ENCODE measurements around the gene STAU1.
A peak's percentile ranks its signal among the peaks of the same experiment; 100 is the strongest.
"Not testable (repeated sequence)": the region's sequence is repeated elsewhere in the genome, so short reads cannot be mapped to it uniquely, and the experiment has no call there.

The STAU1 gene

DNA sequence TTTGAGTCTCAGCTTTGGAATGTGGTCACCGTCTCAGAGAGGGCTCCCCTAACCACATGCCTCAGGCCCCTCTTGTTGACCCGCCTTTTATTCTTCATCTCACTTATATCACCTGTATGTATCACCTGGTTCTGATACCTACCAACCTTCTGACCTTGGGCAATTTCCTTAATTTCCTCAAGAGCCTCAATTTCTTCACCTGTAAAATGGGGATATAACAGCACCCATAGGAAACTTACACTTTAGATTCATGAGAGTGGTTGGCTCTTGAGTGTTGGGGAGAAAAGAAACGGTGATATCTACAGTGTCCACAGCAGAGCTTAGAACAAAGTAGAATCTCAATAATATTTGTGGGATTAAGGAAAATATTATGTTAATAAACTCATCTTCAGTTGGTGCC lies 27.1 kb upstream of the STAU1 start:
- H3K4me3 Mint-ChIP-seq: no peak overlapping the region
- H3K4me1 Mint-ChIP-seq: peaks cover 19% of the 10 kb centered on the region

GRCh38 chr20:49214571-49214970 lies 26.4 kb upstream of the STAU1 start:
- no peak overlapping the region for H3K4me3 Mint-ChIP-seq
- H3K4me1 Mint-ChIP-seq: peaks cover 14% of the 10 kb centered on the region
- H3K27ac Mint-ChIP-seq: no peak overlapping the region
- H3K9me3 Mint-ChIP-seq: peaks cover 6% of the 10 kb centered on the region
- H3K36me3 Mint-ChIP-seq: peaks cover 5% of the 10 kb centered on the region
- H3K27me3 Mint-ChIP-seq: no peaks in the 10 kb centered on the region

More for the DNA sequence above, 27.1 kb upstream of the STAU1 start:
- H3K27ac Mint-ChIP-seq: no peak overlapping the region
- peaks cover 4% of the 10 kb centered on the region for H3K9me3 Mint-ChIP-seq
- no peaks in the 10 kb centered on the region for H3K27me3 Mint-ChIP-seq
- peaks cover 2% of the 10 kb centered on the region for H3K36me3 Mint-ChIP-seq

- Mint-ChIP-seq H3K4me3 (no peak overlapping the region), H3K4me1 (no peaks in the 10 kb centered on the region), H3K36me3 (peaks cover 5% of the 10 kb centered on the region), H3K27ac (no peak overlapping the region), H3K9me3 (peaks cover 6% of the 10 kb centered on the region), H3K27me3 (no peaks in the 10 kb centered on the region)
Measured at GRCh38 chr20:49210757-49211110, 22.6 kb upstream of the STAU1 start.

- Mint-ChIP-seq H3K4me1 (no peaks in the 10 kb centered on the region), H3K9me3 (peaks cover 6% of the 10 kb centered on the region), H3K36me3 (peaks cover 5% of the 10 kb centered on the region), H3K27ac (no peak overlapping the region), H3K4me3 (no peak overlapping the region), H3K27me3 (no peaks in the 10 kb centered on the region)
Measured at GRCh38 chr20:49210101-49210756, 22.1 kb upstream of the STAU1 start.

DNA sequence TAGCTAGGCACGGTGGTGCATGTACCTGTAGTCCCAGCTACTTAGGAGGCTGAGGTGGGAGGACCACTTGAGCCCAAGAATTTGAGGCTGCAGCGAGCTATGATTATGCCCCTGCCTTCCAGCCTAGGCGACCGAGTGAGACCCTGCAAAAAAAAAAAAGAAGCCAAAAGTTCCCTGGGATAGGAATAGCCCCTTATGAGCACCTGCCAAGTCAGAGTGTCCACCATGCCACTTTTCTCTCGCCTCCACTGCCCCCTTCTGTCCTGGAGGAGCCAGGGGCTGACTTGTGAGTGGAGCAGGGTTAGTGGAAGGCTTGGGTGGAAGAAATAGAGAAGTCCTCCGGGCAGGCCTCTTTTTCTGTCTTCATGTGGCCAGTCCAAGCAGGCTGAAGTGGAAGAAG lies 18.9 kb upstream of the STAU1 start:
- no peaks in the 10 kb centered on the region for H3K27me3 Mint-ChIP-seq
- H3K36me3 Mint-ChIP-seq: peaks cover 5% of the 10 kb centered on the region
- no peak overlapping the region for H3K27ac Mint-ChIP-seq
- no peak overlapping the region for H3K4me3 Mint-ChIP-seq
- H3K4me1 Mint-ChIP-seq: no peaks in the 10 kb centered on the region
- H3K9me3 Mint-ChIP-seq: peaks cover 6% of the 10 kb centered on the region

- H3K27ac Mint-ChIP-seq: no peak overlapping the region
- H3K4me1 Mint-ChIP-seq: no peaks in the 10 kb centered on the region
- no peaks in the 10 kb centered on the region for H3K36me3 Mint-ChIP-seq
- no peaks in the 10 kb centered on the region for H3K27me3 Mint-ChIP-seq
- H3K9me3 Mint-ChIP-seq: no peaks in the 10 kb centered on the region
- no peak overlapping the region for H3K4me3 Mint-ChIP-seq
Measured at GRCh38 chr20:49203746-49204145, 15.6 kb upstream of the STAU1 start.

DNA sequence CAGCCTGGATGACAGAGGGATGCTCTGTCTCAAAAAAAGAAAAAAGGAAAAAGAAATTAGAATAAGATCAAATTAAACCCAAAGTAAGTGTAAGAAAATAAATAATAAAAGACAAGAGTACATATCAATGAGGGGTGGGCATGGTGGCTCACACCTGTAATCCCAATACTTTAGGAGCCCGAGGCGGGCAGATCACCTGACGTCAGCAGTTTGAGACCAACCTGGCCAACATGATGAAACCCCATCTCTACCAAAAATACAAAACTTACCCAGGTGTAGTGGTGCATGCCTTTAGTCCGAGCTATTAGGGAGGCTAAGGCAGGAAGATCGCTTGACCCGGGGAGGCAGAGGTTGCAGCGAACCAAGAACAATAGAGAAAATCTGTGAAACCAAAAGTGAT lies 14.9 kb upstream of the STAU1 start:
- Mint-ChIP-seq H3K4me3 (no peak overlapping the region), H3K27ac (no peak overlapping the region), H3K9me3 (no peaks in the 10 kb centered on the region), H3K36me3 (no peaks in the 10 kb centered on the region), H3K4me1 (no peaks in the 10 kb centered on the region), H3K27me3 (no peaks in the 10 kb centered on the region)

GRCh38 chr20:49199729-49200293 lies 11.7 kb upstream of the STAU1 start:
- H3K4me1 Mint-ChIP-seq: no peaks in the 10 kb centered on the region
- H3K9me3 Mint-ChIP-seq: no peaks in the 10 kb centered on the region
- no peak overlapping the region for H3K4me3 Mint-ChIP-seq
- no peaks in the 10 kb centered on the region for H3K36me3 Mint-ChIP-seq
- H3K27me3 Mint-ChIP-seq: no peaks in the 10 kb centered on the region
- H3K27ac Mint-ChIP-seq: no peak overlapping the region

GRCh38 chr20:49192944-49193518 lies 4.9 kb upstream of the STAU1 start:
- not testable (repeated sequence) for H3K4me3 Mint-ChIP-seq, H3K27me3 Mint-ChIP-seq, H3K9me3 Mint-ChIP-seq, H3K4me1 Mint-ChIP-seq, H3K36me3 Mint-ChIP-seq, H3K27ac Mint-ChIP-seq

DNA sequence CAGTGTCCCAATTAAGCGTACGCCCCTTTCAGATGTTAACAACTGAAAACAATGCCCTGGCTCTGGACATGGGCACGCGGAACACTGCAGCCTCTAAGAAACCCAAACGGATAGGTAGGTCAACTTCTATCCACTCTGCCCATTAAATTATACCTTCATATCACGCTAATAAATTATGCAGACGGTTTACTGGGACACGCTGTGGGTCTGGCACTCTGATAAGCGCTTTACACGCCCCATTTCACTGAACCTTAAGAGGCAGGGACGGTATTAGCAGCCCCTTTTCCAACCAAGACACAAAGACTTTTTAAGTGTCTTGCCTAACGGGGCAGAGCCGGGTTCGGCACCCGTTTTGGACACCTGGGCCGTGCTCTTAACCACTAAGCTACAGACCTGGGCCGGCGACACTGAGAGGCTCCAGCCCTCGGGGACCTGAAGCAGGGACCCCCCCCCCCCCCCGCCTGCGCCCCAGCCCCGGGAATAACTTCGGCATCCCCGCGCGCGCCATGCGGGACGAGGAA lies 744 bp downstream of the STAU1 start:
- peaks cover 7% of the 10 kb centered on the region for H3K36me3 Mint-ChIP-seq
- H3K4me1 Mint-ChIP-seq: peaks cover 44% of the 10 kb centered on the region
- no peaks in the 10 kb centered on the region for H3K9me3 Mint-ChIP-seq
- peak overlapping the region; percentile 76 for H3K27ac Mint-ChIP-seq
- no peaks in the 10 kb centered on the region for H3K27me3 Mint-ChIP-seq
- peak overlapping the region; percentile 94 for H3K4me3 Mint-ChIP-seq

- Mint-ChIP-seq H3K27me3 (no peaks in the 10 kb centered on the region), H3K4me3 (peak overlapping the region; percentile 94), H3K36me3 (peaks cover 7% of the 10 kb centered on the region), H3K27ac (peak overlapping the region; percentile 76), H3K9me3 (no peaks in the 10 kb centered on the region), H3K4me1 (peaks cover 51% of the 10 kb centered on the region)
Measured at GRCh38 chr20:49186535-49187329, 1.4 kb downstream of the STAU1 start.

- H3K9me3 Mint-ChIP-seq: no peaks in the 10 kb centered on the region
- H3K27me3 Mint-ChIP-seq: no peaks in the 10 kb centered on the region
- peaks cover 7% of the 10 kb centered on the region for H3K36me3 Mint-ChIP-seq
- H3K4me3 Mint-ChIP-seq: peak overlapping the region; percentile 79
- peaks cover 65% of the 10 kb centered on the region for H3K4me1 Mint-ChIP-seq
- peak overlapping the region; percentile 68 for H3K27ac Mint-ChIP-seq
Measured at GRCh38 chr20:49185071-49185761, 2.9 kb downstream of the STAU1 start.

GRCh38 chr20:49184691-49185070 lies 3.5 kb downstream of the STAU1 start:
- peak overlapping the region; percentile 68 for H3K27ac Mint-ChIP-seq
- H3K36me3 Mint-ChIP-seq: peaks cover 7% of the 10 kb centered on the region
- H3K4me3 Mint-ChIP-seq: peak overlapping the region; percentile 79
- no peaks in the 10 kb centered on the region for H3K27me3 Mint-ChIP-seq
- no peaks in the 10 kb centered on the region for H3K9me3 Mint-ChIP-seq
- peaks cover 68% of the 10 kb centered on the region for H3K4me1 Mint-ChIP-seq

- peaks cover 72% of the 10 kb centered on the region for H3K4me1 Mint-ChIP-seq
- H3K36me3 Mint-ChIP-seq, H3K9me3 Mint-ChIP-seq, H3K27me3 Mint-ChIP-seq: not testable (repeated sequence)
- peak overlapping the region; percentile 44 for H3K4me3 Mint-ChIP-seq
- peak overlapping the region; percentile 17 for H3K27ac Mint-ChIP-seq
Measured at GRCh38 chr20:49184084-49184501, 4.0 kb downstream of the STAU1 start.

- Mint-ChIP-seq H3K27me3 (no peaks in the 10 kb centered on the region), H3K9me3 (no peaks in the 10 kb centered on the region), H3K36me3 (peaks cover 7% of the 10 kb centered on the region), H3K4me3 (peak overlapping the region; percentile 21), H3K4me1 (peaks cover 73% of the 10 kb centered on the region), H3K27ac (no peak overlapping the region)
Measured at GRCh38 chr20:49183444-49183843, 4.7 kb downstream of the STAU1 start.
